ENCODE measurements around the gene KCTD5.

GRCh38 chr16:2704166-2704982 is 22.1 kb downstream of the KCTD5 start:
- TF ChIP-seq CTCF (IDR thresholded peaks at IDR 0.05; ENCODE audit: control extremely low read depth in 1 of 3, insufficient read depth in 1 of 3, low read depth in 1 of 3, low read length in 3 of 3) (no peak), EZH2 (IDR thresholded peaks at IDR 0.05; ENCODE audit: low read depth, low read length, severe bottlenecking) (no peak), EP300 (IDR thresholded peaks at IDR 0.05; ENCODE audit: borderline replicate concordance in 1 of 2, low read depth in 2 of 2, low read length in 2 of 2) (no peak)
- TF ChIP-seq, protein P1, sequence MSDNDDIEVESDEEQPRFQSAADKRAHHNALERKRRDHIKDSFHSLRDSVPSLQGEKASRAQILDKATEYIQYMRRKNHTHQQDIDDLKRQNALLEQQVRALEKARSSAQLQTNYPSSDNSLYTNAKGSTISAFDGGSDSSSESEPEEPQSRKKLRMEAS (IDR thresholded peaks at IDR 0.05) = no peak
